ENCODE results near the gene PSMB10. TPM values are rescaled to one million over a fixed set of nuclear protein-coding genes. Genes with fewer than 3 reads are reported as not detected.

The PSMB10 gene
- total RNA-seq, 1 experiment from 2014 or later = 26.9 TPM

DNA sequence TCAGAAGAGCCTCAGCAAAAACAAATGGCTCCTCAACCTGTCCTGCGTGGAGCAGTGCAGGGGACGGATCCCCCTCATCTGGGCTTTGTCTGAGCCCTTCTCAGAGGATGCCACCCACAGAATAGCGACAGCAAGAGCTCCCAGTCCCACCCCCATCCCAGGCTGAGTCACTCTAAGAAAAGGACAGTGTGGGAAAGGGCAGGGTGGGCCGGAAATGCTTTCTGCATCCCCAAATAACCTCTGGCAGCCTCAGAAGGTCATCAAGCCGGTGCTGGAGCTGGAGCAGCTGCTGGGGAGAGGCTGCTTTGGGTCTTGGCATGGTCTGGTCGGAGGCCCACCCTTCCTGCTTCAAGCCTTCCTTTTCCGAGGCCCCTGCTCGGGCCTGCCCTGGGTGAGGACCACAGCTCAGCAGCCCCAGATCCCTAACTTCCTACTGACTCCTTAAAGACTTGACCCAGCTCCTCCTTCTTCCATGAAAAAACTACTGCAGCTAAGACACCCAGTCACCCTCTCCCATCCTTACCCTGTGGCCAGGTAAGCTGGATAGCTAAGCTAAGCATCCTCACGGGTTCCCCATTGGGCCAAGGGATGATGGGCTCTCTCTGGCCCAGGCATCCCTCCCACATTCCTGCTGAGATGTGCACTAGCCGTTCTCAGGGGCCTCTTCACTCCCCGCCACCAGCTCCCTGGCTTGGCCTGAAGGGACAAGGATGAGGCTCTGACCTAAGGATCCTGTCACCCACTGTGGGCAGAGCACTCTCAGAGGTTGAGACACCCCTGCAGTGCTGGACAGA is 23.1 kb upstream of the PSMB10 start:
- no peak overlapping the region for H3K27ac Mint-ChIP-seq (ENCODE audit: unreplicated experiment)

DNA sequence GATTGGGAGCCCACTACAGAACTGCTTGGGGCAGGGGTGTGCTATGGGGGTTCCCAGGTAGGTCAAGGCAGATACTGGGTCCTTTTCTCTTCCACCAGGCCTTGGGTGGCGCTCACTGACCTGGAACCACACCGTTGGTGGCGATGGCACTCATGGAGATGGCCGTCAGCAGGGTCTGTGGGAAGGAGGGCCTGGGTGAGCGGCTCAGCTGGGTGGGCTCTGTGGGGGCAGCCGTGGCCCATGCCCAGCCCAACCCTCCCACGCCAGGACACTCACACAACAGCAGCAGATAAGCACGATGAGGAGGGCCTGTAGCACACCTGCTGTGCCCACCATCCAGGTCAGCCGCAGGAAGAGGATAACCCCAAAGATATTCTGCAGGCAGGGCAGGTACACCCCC is 21.0 kb upstream of the PSMB10 start:
- no peaks in the 10 kb centered on the region for H3K9me3 ChIP-seq
- Mint-ChIP-seq H3K9me3 (ENCODE audit: unreplicated experiment) (no peaks in the 10 kb centered on the region), H3K4me1 (ENCODE audit: low read depth, unreplicated experiment) (no peaks in the 10 kb centered on the region), H3K4me3 (ENCODE audit: unreplicated experiment) (no peak overlapping the region), H3K27ac (ENCODE audit: unreplicated experiment) (no peak overlapping the region), H3K36me3 (ENCODE audit: insufficient read depth, unreplicated experiment) (peaks cover 64% of the 10 kb centered on the region), H3K27me3 (ENCODE audit: insufficient read depth, unreplicated experiment) (no peaks in the 10 kb centered on the region)
- ChIA-PET CTCF (no interaction called here), POLR2A (no interaction called here)
- no peaks in the 10 kb centered on the region for H3K27me3 ChIP-seq (replicated peaks; ENCODE audit: control insufficient read depth, insufficient read depth, low read length)
- no TSS peak for BruUV-seq (replicated peaks)
- TF ChIP-seq, protein P1, sequence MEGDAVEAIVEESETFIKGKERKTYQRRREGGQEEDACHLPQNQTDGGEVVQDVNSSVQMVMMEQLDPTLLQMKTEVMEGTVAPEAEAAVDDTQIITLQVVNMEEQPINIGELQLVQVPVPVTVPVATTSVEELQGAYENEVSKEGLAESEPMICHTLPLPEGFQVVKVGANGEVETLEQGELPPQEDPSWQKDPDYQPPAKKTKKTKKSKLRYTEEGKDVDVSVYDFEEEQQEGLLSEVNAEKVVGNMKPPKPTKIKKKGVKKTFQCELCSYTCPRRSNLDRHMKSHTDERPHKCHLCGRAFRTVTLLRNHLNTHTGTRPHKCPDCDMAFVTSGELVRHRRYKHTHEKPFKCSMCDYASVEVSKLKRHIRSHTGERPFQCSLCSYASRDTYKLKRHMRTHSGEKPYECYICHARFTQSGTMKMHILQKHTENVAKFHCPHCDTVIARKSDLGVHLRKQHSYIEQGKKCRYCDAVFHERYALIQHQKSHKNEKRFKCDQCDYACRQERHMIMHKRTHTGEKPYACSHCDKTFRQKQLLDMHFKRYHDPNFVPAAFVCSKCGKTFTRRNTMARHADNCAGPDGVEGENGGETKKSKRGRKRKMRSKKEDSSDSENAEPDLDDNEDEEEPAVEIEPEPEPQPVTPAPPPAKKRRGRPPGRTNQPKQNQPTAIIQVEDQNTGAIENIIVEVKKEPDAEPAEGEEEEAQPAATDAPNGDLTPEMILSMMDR (IDR thresholded peaks at IDR 0.05; ENCODE audit: insufficient read depth in 1 of 2, low read depth in 1 of 2, low read length in 1 of 2, severe bottlenecking in 1 of 2, unreplicated experiment in 1 of 2) = no peak
- no peak for DNase-seq
- no peak overlapping the region for H3K4me3 ChIP-seq (ENCODE audit: low read depth, low read length)
- H3K4me1 ChIP-seq = no peaks in the 10 kb centered on the region
- intact Hi-C loops (cut with micrococcal nuclease; ENCODE audit: unreplicated experiment) = no loop called here
- H3K36me3 ChIP-seq (ENCODE audit: control insufficient read depth, insufficient read depth, low read length) = peaks cover 11% of the 10 kb centered on the region

More for the DNA sequence above, 23.1 kb upstream of the PSMB10 start:
- no peaks in the 10 kb centered on the region for H3K27me3 Mint-ChIP-seq (ENCODE audit: insufficient read depth, unreplicated experiment)
- ChIA-PET POLR2A (interaction anchor here (1.3 kb wide), 1 partner anchor 8 kb away, joined by 3 read pairs; no protein-coding TSS in a partner anchor), CTCF (no interaction called here)
- Histone ChIP-seq H3K9me3 (no peaks in the 10 kb centered on the region), H3K4me3 (ENCODE audit: low read depth, low read length) (no peak overlapping the region), H3K27me3 (replicated peaks; ENCODE audit: control insufficient read depth, insufficient read depth, low read length) (no peaks in the 10 kb centered on the region), H3K36me3 (ENCODE audit: control insufficient read depth, insufficient read depth, low read length) (peaks cover 14% of the 10 kb centered on the region), H3K4me1 (no peaks in the 10 kb centered on the region)
- TF ChIP-seq, protein P1 (IDR thresholded peaks at IDR 0.05; ENCODE audit: insufficient read depth in 1 of 2, low read depth in 1 of 2, low read length in 1 of 2, severe bottlenecking in 1 of 2, unreplicated experiment in 1 of 2) = no peak
- no peaks in the 10 kb centered on the region for H3K9me3 Mint-ChIP-seq (ENCODE audit: unreplicated experiment)
- no peak overlapping the region for H3K4me3 Mint-ChIP-seq (ENCODE audit: unreplicated experiment)
- intact Hi-C loops (cut with micrococcal nuclease; ENCODE audit: unreplicated experiment) = no loop called here
- no TSS peak for BruUV-seq (replicated peaks)
- no peak for DNase-seq
- peaks cover 54% of the 10 kb centered on the region for H3K36me3 Mint-ChIP-seq (ENCODE audit: insufficient read depth, unreplicated experiment)
- no peaks in the 10 kb centered on the region for H3K4me1 Mint-ChIP-seq (ENCODE audit: low read depth, unreplicated experiment)

DNA sequence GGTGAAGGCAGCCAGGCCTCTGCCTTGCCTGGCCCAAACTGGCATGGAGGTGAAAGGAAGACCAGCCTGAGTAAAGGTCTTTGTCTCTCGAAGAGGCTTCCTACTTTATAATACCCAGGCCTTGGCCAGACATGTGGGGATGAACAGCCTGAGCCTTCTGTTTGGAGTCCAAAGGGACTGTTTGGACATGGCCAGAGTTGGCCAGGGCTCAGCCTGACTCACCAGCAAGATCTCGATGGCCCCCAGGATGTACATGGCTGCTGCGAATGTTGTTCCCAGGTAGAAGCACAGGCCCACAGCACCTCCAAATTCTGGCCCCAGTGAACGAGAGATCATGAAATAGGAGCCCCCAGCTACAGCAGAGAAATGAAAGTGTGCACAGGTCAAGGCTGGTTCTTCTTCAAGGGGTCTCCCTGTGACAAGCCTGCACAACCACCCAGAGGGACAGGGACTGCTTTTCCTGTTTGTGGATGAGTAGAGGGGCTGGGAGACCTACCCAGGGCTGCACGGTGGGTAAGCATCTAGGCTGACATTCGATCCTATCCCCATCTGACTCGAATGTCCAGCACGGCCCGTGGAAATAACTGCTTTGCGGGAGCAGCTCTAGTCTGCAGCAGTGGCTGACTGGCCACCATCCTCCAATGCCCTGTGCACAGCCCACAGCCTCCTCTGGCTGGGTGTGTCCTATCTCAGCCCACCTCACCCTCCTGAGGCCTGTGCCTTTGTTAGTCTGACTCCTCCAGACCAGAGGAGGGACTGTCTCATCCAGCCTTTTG is 18.0 kb upstream of the PSMB10 start:
- H3K4me1 ChIP-seq = no peaks in the 10 kb centered on the region
- H3K9me3 Mint-ChIP-seq (ENCODE audit: unreplicated experiment) = no peaks in the 10 kb centered on the region
- BruUV-seq (replicated peaks) = no TSS peak
- peaks cover 77% of the 10 kb centered on the region for H3K36me3 Mint-ChIP-seq (ENCODE audit: insufficient read depth, unreplicated experiment)
- POLR2A ChIA-PET = no interaction called here
- H3K9me3 ChIP-seq = no peaks in the 10 kb centered on the region
- no peaks in the 10 kb centered on the region for H3K4me1 Mint-ChIP-seq (ENCODE audit: low read depth, unreplicated experiment)
- H3K4me3 Mint-ChIP-seq (ENCODE audit: unreplicated experiment) = no peak overlapping the region
- intact Hi-C loops (cut with micrococcal nuclease; ENCODE audit: unreplicated experiment) = no loop called here
- H3K36me3 ChIP-seq (ENCODE audit: control insufficient read depth, insufficient read depth, low read length) = peaks cover 6% of the 10 kb centered on the region
- no peaks in the 10 kb centered on the region for H3K27me3 Mint-ChIP-seq (ENCODE audit: insufficient read depth, unreplicated experiment)
- H3K27ac Mint-ChIP-seq (ENCODE audit: unreplicated experiment) = no peak overlapping the region
- H3K4me3 ChIP-seq (ENCODE audit: low read depth, low read length) = no peak overlapping the region
- no peak for DNase-seq
- TF ChIP-seq, protein P1 (IDR thresholded peaks at IDR 0.05; ENCODE audit: insufficient read depth in 1 of 2, low read depth in 1 of 2, low read length in 1 of 2, severe bottlenecking in 1 of 2, unreplicated experiment in 1 of 2) = no peak
- CTCF ChIA-PET = interaction anchor here (0.9 to 1.3 kb wide), 2 partner anchors 12 to 86 kb away, joined by 4 to 6 read pairs; no protein-coding TSS in a partner anchor
- H3K27me3 ChIP-seq (replicated peaks; ENCODE audit: control insufficient read depth, insufficient read depth, low read length) = no peaks in the 10 kb centered on the region

All from Caco-2 (cell line).